CD4-positive, alpha-beta memory T cell (primary cell): ENCODE data around the gene CSF2RB. TPM values are rescaled to one million over a fixed set of nuclear protein-coding genes. Genes with fewer than 3 reads are reported as not detected.

ENCODE experiments used
- CTCF ChIA-PET: fragments of 350-600 bp; sonication (Branson Sonifier 250); formaldehyde crosslinking; loops from one replicate; lab custom pipeline; 2021; ENCODE audit warnings: inconsistent platforms; ENCODE audit not compliant: partially characterized antibody; lab: Charles Lee
- POLR2A ChIA-PET: fragments of 350-600 bp; sonication (Branson Sonifier 250); formaldehyde crosslinking; loops from one replicate; lab custom pipeline; 2021; ENCODE audit not compliant: partially characterized antibody; lab: Charles Lee
- DNase-seq, 5 donors: peaks; one replicate each; pipeline versions ENCODE4 v3.0.0 to v3.0.0-alpha.2; 2020 to 2022; ENCODE audit warnings: mixed read lengths in 1 of 5
- H3K27ac ChIP-seq: one replicate; pipeline ENCODE4 v1.7.0; 2013; ENCODE audit warnings: low read depth, low read length
- H3K27me3 ChIP-seq: 2 replicates; pipeline ENCODE4 v1.7.0; 2013; ENCODE audit warnings: mild to moderate bottlenecking, low read length, moderate library complexity; ENCODE audit not compliant: insufficient read depth
- H3K36me3 ChIP-seq: 2 replicates; pipeline ENCODE4 v1.7.0; 2013; ENCODE audit warnings: mild to moderate bottlenecking, low read length, moderate library complexity; ENCODE audit not compliant: insufficient read depth
- H3K4me1 ChIP-seq: 2 replicates; pipeline ENCODE4 v1.7.0; 2013; ENCODE audit warnings: mild to moderate bottlenecking, low read length, moderate library complexity; ENCODE audit not compliant: insufficient read depth
- H3K4me3 ChIP-seq, 2 donors: one replicate each; pipeline ENCODE4 v1.7.0; 2013; ENCODE audit warnings: low read length in 2 of 2, mild to moderate bottlenecking in 1 of 2
- H3K9me3 ChIP-seq, 2 donors: one replicate each; pipeline ENCODE4 v1.7.0; 2013; ENCODE audit warnings: low read length in 2 of 2, control low read depth in 1 of 2; ENCODE audit not compliant: control insufficient read depth in 1 of 2
- H3K27ac Mint-ChIP-seq, 7 donors: one replicate each; pipeline ENCODE4 v1.8.0; 2020 to 2021; ENCODE audit warnings: mixed read lengths in 7 of 7, mild to moderate bottlenecking in 6 of 7, inconsistent platforms in 3 of 7, moderate library complexity in 3 of 7
- H3K27me3 Mint-ChIP-seq, 2 donors: one replicate each; pipeline ENCODE4 v1.8.0; 2020 to 2021; ENCODE audit warnings: mixed read lengths in 2 of 2
- H3K36me3 Mint-ChIP-seq, 2 donors: one replicate each; pipeline ENCODE4 v1.8.0; 2020 to 2021; ENCODE audit warnings: mixed read lengths in 2 of 2, inconsistent platforms in 1 of 2, mild to moderate bottlenecking in 1 of 2
- H3K4me1 Mint-ChIP-seq, 4 donors: one replicate each; pipeline ENCODE4 v1.8.0; 2020 to 2021; ENCODE audit warnings: mixed read lengths in 4 of 4, mild to moderate bottlenecking in 1 of 4
- H3K4me3 Mint-ChIP-seq, 8 donors: one replicate each; pipeline ENCODE4 v1.8.0; 2020 to 2021; ENCODE audit warnings: mixed read lengths in 8 of 8, mild to moderate bottlenecking in 7 of 8, moderate library complexity in 6 of 8, inconsistent platforms in 3 of 8
- H3K9me3 Mint-ChIP-seq, 8 donors: one replicate each; pipeline ENCODE4 v1.8.0; 2020 to 2021; ENCODE audit warnings: mixed read lengths in 8 of 8, mild to moderate bottlenecking in 5 of 8, inconsistent platforms in 3 of 8, moderate library complexity in 1 of 8
- intact Hi-C: fragments of 100-400 bp; cut with micrococcal nuclease; formaldehyde crosslinking; loops from one replicate; pipeline ENCODE4 v1.15.1; 2023
- polyA plus RNA-seq, 2 donors: library from polyadenylated mRNA; unstranded; fragments of 300-500 nt; fragmentation: Illumina TruSeq; gene quantifications; one replicate each; pipeline ENCODE4 v1.2.3, GENCODE V29; 2021
- total RNA-seq, 2 experiments: library from RNA; stranded (reverse); gene quantifications; one replicate each; pipeline ENCODE4 v1.2.3, GENCODE V29; 2021

The CSF2RB gene
- total and polyA plus RNA-seq, 4 experiments from 2014 or later: 0.34 to 1.2 (median 1.2) TPM; not detected in 1

GRCh38 chr22:36874736-36875135, 38.7 kb upstream of the CSF2RB start:
- Histone ChIP-seq H3K36me3 (no peaks in the 10 kb centered on the region), H3K9me3 (no peaks in the 10 kb centered on the region), H3K27ac (no peak overlapping the region), H3K27me3 (no peaks in the 10 kb centered on the region), H3K4me1 (peaks cover 19% of the 10 kb centered on the region), H3K4me3 (no peak overlapping the region)
- ChIA-PET CTCF (interaction anchor here (0.7 to 4.4 kb wide), 5 partner anchors 9 to 104 kb away, joined by 4 to 37 read pairs (median 10); no protein-coding TSS in a partner anchor), POLR2A (interaction anchor here (1.1 to 2.1 kb wide), 3 partner anchors 12 to 17 kb away, joined by 3 to 15 read pairs (median 6); partner anchors contain the start of gene NCF4)
- no peak for DNase-seq
- H3K4me3 Mint-ChIP-seq: no peak overlapping the region
- intact Hi-C loops: no loop called here
- H3K27me3 Mint-ChIP-seq: no peaks in the 10 kb centered on the region
- peaks cover 31 to 42% of the 10 kb centered on the region in 2 donors for H3K36me3 Mint-ChIP-seq
- H3K27ac Mint-ChIP-seq: peak overlapping the region in 2 of 7 donors; percentile 12 to 81
- H3K9me3 Mint-ChIP-seq: peaks cover 0 to 9% (median 3%) of the 10 kb centered on the region in 8 donors
- peaks cover 10 to 15% (median 13%) of the 10 kb centered on the region in 4 donors for H3K4me1 Mint-ChIP-seq

GRCh38 chr22:36875741-36876140, 37.7 kb upstream of the CSF2RB start:
- CTCF ChIA-PET: interaction anchor here (4.4 kb wide), 1 partner anchor 18 kb away, joined by 37 read pairs; no protein-coding TSS in a partner anchor
- no peak for DNase-seq
- H3K9me3 ChIP-seq: peaks cover 0 to 5% of the 10 kb centered on the region in 2 donors
- Mint-ChIP-seq H3K27ac (peak overlapping the region in 2 of 7 donors; percentile 17 to 71), H3K36me3 (peaks cover 30 to 41% of the 10 kb centered on the region in 2 donors), H3K27me3 (no peaks in the 10 kb centered on the region), H3K9me3 (peaks cover 0 to 19% (median 13%) of the 10 kb centered on the region in 8 donors), H3K4me1 (peaks cover 10 to 15% (median 12%) of the 10 kb centered on the region in 4 donors), H3K4me3 (no peak overlapping the region)
- H3K4me1 ChIP-seq: peaks cover 19% of the 10 kb centered on the region
- H3K27ac ChIP-seq: no peak overlapping the region
- POLR2A ChIA-PET: interaction anchor here (2.1 kb wide), 1 partner anchor 15 kb away, joined by 6 read pairs; the partner anchor contains the start of gene NCF4
- no peak overlapping the region for H3K4me3 ChIP-seq
- no peaks in the 10 kb centered on the region for H3K27me3 ChIP-seq
- no peaks in the 10 kb centered on the region for H3K36me3 ChIP-seq
- intact Hi-C loops: no loop called here

- Histone ChIP-seq H3K36me3 (no peaks in the 10 kb centered on the region), H3K4me1 (no peaks in the 10 kb centered on the region), H3K9me3 (peaks cover 5 to 20% of the 10 kb centered on the region in 2 donors), H3K4me3 (no peak overlapping the region), H3K27me3 (no peaks in the 10 kb centered on the region), H3K27ac (no peak overlapping the region)
- H3K4me1 Mint-ChIP-seq: peaks cover 0 to 3% (median 0%) of the 10 kb centered on the region in 4 donors
- H3K36me3 Mint-ChIP-seq: peaks cover 31 to 40% of the 10 kb centered on the region in 2 donors
- H3K27ac Mint-ChIP-seq: peak overlapping the region in 1 of 7 donors; percentile 66
- intact Hi-C loops: no loop called here
- H3K4me3 Mint-ChIP-seq: no peak overlapping the region
- ChIA-PET POLR2A (no interaction called here), CTCF (interaction anchor here (3.1 kb wide), 1 partner anchor 97 kb away, joined by 9 read pairs; no protein-coding TSS in a partner anchor)
- no peaks in the 10 kb centered on the region for H3K27me3 Mint-ChIP-seq
- DNase-seq: no peak
- H3K9me3 Mint-ChIP-seq: peaks cover 4 to 48% (median 39%) of the 10 kb centered on the region in 8 donors
These were observed 33.7 kb upstream of the CSF2RB start for GRCh38 chr22:36879775-36880174.

GRCh38 chr22:36881504-36882245, 31.8 kb upstream of the CSF2RB start:
- CTCF ChIA-PET: interaction anchor here (0.7 to 2.6 kb wide), 4 partner anchors 24 to 96 kb away, joined by 3 to 8 read pairs (median 4); no protein-coding TSS in a partner anchor
- H3K4me1 Mint-ChIP-seq: peaks cover 0 to 3% (median 0%) of the 10 kb centered on the region in 4 donors
- no peaks in the 10 kb centered on the region for H3K27me3 ChIP-seq
- H3K36me3 ChIP-seq: no peaks in the 10 kb centered on the region
- H3K9me3 Mint-ChIP-seq: peaks cover 4 to 48% (median 39%) of the 10 kb centered on the region in 8 donors
- H3K4me3 ChIP-seq: no peak overlapping the region
- H3K27ac Mint-ChIP-seq: peak overlapping the region in 2 of 7 donors; percentile 1 to 82
- POLR2A ChIA-PET: interaction anchor here (1.2 kb wide), 1 partner anchor 8 kb away, joined by 6 read pairs; no protein-coding TSS in a partner anchor
- peak overlapping the region in 1 of 8 donors; percentile 1 for H3K4me3 Mint-ChIP-seq
- no peak overlapping the region for H3K27ac ChIP-seq
- H3K36me3 Mint-ChIP-seq: peaks cover 27 to 31% of the 10 kb centered on the region in 2 donors
- H3K27me3 Mint-ChIP-seq: no peaks in the 10 kb centered on the region
- peaks cover 5 to 20% of the 10 kb centered on the region in 2 donors for H3K9me3 ChIP-seq
- intact Hi-C loops: no loop called here
- H3K4me1 ChIP-seq: peaks cover 10% of the 10 kb centered on the region
- peak in 1 of 5 donors; percentile 31 for DNase-seq

- ChIA-PET CTCF (interaction anchor here (0.8 to 5.4 kb wide), 3 partner anchors 10 to 93 kb away, joined by 4 to 48 read pairs (median 8); no protein-coding TSS in a partner anchor), POLR2A (interaction anchor here (0.6 kb wide), 1 partner anchor 526 kb away, joined by 3 read pairs; no protein-coding TSS in a partner anchor)
- Mint-ChIP-seq H3K27me3 (peaks cover 0 to 2% of the 10 kb centered on the region in 2 donors), H3K36me3 (peaks cover 9 to 11% of the 10 kb centered on the region in 2 donors), H3K4me3 (no peak overlapping the region), H3K9me3 (peaks cover 4 to 43% (median 35%) of the 10 kb centered on the region in 8 donors), H3K4me1 (peaks cover 7 to 8% (median 7%) of the 10 kb centered on the region in 4 donors), H3K27ac (no peak overlapping the region)
- Histone ChIP-seq H3K9me3 (peaks cover 5 to 20% of the 10 kb centered on the region in 2 donors), H3K4me1 (peaks cover 21% of the 10 kb centered on the region), H3K4me3 (no peak overlapping the region), H3K27ac (no peak overlapping the region), H3K27me3 (no peaks in the 10 kb centered on the region), H3K36me3 (no peaks in the 10 kb centered on the region)
- intact Hi-C loops: no loop called here
- no peak for DNase-seq
These were observed 28.9 kb upstream of the CSF2RB start for GRCh38 chr22:36884349-36885158.

GRCh38 chr22:36885474-36885873, 28.0 kb upstream of the CSF2RB start:
- H3K36me3 ChIP-seq: no peaks in the 10 kb centered on the region
- no peak overlapping the region for H3K4me3 Mint-ChIP-seq
- peaks cover 7 to 8% (median 7%) of the 10 kb centered on the region in 4 donors for H3K4me1 Mint-ChIP-seq
- H3K27ac Mint-ChIP-seq: peak overlapping the region in 1 of 7 donors; percentile 16
- no peak for DNase-seq
- intact Hi-C loops: no loop called here
- H3K4me3 ChIP-seq: no peak overlapping the region
- POLR2A ChIA-PET: interaction anchor here (2.7 kb wide), 1 partner anchor 25 kb away, joined by 18 read pairs; the partner anchor contains the start of gene NCF4
- H3K9me3 ChIP-seq: peaks cover 5 to 18% of the 10 kb centered on the region in 2 donors
- H3K9me3 Mint-ChIP-seq: peaks cover 4 to 34% (median 26%) of the 10 kb centered on the region in 8 donors
- no peaks in the 10 kb centered on the region for H3K27me3 ChIP-seq
- peaks cover 6 to 10% of the 10 kb centered on the region in 2 donors for H3K36me3 Mint-ChIP-seq
- CTCF ChIA-PET: interaction anchor here (1.8 to 5.4 kb wide), 3 partner anchors 12 to 33 kb away, joined by 5 to 48 read pairs (median 10); no protein-coding TSS in a partner anchor
- no peak overlapping the region for H3K27ac ChIP-seq
- peaks cover 0 to 2% of the 10 kb centered on the region in 2 donors for H3K27me3 Mint-ChIP-seq
- peaks cover 21% of the 10 kb centered on the region for H3K4me1 ChIP-seq
